Endothelial cell of umbilical vein (primary cell): ENCODE data around the gene METTL9. TPM values are rescaled to one million over a fixed set of nuclear protein-coding genes. Genes with fewer than 3 reads are reported as not detected.

Experiments
- BruUV-seq: library from RNA; stranded (reverse); fragments of 400-500 nt; replicated peaks from 2 replicates; lab custom pipeline; 2021; lab: Mats Ljungman, UMichigan
- CTCF ChIA-PET: fragments of 300-600, 350-600 bp; sonication (Branson Sonifier 250); formaldehyde crosslinking; loops from one replicate; lab custom pipeline; 2021; ENCODE audit warnings: antibody characterized with exemption, inconsistent platforms; lab: Charles Lee
- POLR2A ChIA-PET: fragments of 300-600, 350-600 bp; sonication (Branson Sonifier 250); formaldehyde crosslinking; loops from one replicate; lab custom pipeline; 2021; ENCODE audit warnings: antibody characterized with exemption, inconsistent platforms; lab: Charles Lee
- DNase-seq: peaks from one replicate; pipeline ENCODE4 v3.0.0-alpha.2; 2011; ENCODE audit warnings: low read depth, low spot score
- FAIRE-seq: peaks from 2 replicates; lab custom pipeline; 2011; peaks lifted over from hg19 to GRCh38; lab: Jason Lieb, UNC
- H2AFZ ChIP-seq: 2 replicates; pipeline ENCODE4 v1.6.0; 2012; ENCODE audit warnings: low read depth, low read length, control low read depth, inconsistent platforms
- H3K27ac ChIP-seq: 2 replicates; pipeline ENCODE4 v1.5.1; 2011; ENCODE audit warnings: low read depth, mild to moderate bottlenecking, control low read depth, low read length, moderate library complexity; ENCODE audit not compliant: insufficient read depth
- H3K27me3 ChIP-seq, 2 experiments: 2 replicates each; pipeline versions ENCODE4 v1.6.0 to v1.6.1; 2011; ENCODE audit warnings: low read length in 2 of 2, mixed read lengths in 1 of 2; ENCODE audit not compliant: control insufficient read depth in 2 of 2, insufficient read depth in 2 of 2
- H3K36me3 ChIP-seq, 2 experiments: 2 replicates in 1 of 2; 3 replicates in 1 of 2; pipeline ENCODE4 v1.5.1; 2011; ENCODE audit warnings: low read length in 2 of 2, mild to moderate bottlenecking in 1 of 2, moderate library complexity in 1 of 2; ENCODE audit not compliant: control insufficient read depth in 2 of 2, insufficient read depth in 2 of 2; ENCODE audit errors: extremely low read depth in 1 of 2
- H3K4me1 ChIP-seq: 3 replicates; pipeline ENCODE4 v1.5.1; 2011; ENCODE audit warnings: mild to moderate bottlenecking, low read length; ENCODE audit not compliant: control insufficient read depth, insufficient read depth; ENCODE audit errors: extremely low read depth
- H3K4me2 ChIP-seq: 2 replicates; pipeline ENCODE4 v1.6.1; 2011; ENCODE audit warnings: low read length, control low read depth, mixed read lengths; ENCODE audit not compliant: insufficient read depth
- H3K4me3 ChIP-seq, 3 experiments: fragments of 200-600 bp in 1 of 3; sonication (generic), shearing (Covaris generic) in 1 of 3; replicated peaks in 1 of 3; 2 replicates each; pipeline ENCODE4 v1.5.1; 2011 to 2016; ENCODE audit warnings: control low read depth in 3 of 3, low read length in 3 of 3, mild to moderate bottlenecking in 2 of 3, inconsistent platforms in 1 of 3, low read depth in 1 of 3, moderate library complexity in 1 of 3; ENCODE audit not compliant: insufficient read depth in 1 of 3
- H3K79me2 ChIP-seq: 2 replicates; pipeline ENCODE4 v1.6.0; 2012; ENCODE audit warnings: low read length, inconsistent platforms; ENCODE audit not compliant: control insufficient read depth, insufficient read depth
- H3K9ac ChIP-seq: replicated peaks from 2 replicates; pipeline ENCODE3; 2011; ENCODE audit warnings: low read length, control low read depth; ENCODE audit not compliant: insufficient read depth; ENCODE audit errors: extremely low read depth
- H3K9me1 ChIP-seq: replicated peaks from 3 replicates; pipeline ENCODE4 v1.6.0; 2011; ENCODE audit warnings: mild to moderate bottlenecking, low read length; ENCODE audit not compliant: control insufficient read depth, insufficient read depth; ENCODE audit errors: extremely low read depth
- H3K9me3 ChIP-seq: replicated peaks from 2 replicates; pipeline ENCODE4 v1.5.1; 2012; ENCODE audit warnings: low read length, inconsistent platforms; ENCODE audit not compliant: control insufficient read depth, insufficient read depth
- H4K20me1 ChIP-seq: replicated peaks from 2 replicates; pipeline ENCODE3; 2011; ENCODE audit warnings: mild to moderate bottlenecking, low read length; ENCODE audit not compliant: control insufficient read depth, insufficient read depth; ENCODE audit errors: extremely low read depth
- EZH2 ChIP-seq: IDR thresholded peaks from 2 replicates; pipeline ENCODE4 v1.6.1; 2012; ENCODE audit warnings: borderline replicate concordance, low read depth, mild to moderate bottlenecking, moderate library complexity, low read length, inconsistent platforms; ENCODE audit not compliant: severe bottlenecking
- FOS ChIP-seq: IDR thresholded peaks from 2 replicates; pipeline ENCODE4 v1.6.1; 2011; ENCODE audit warnings: mild to moderate bottlenecking, low read length, moderate library complexity, borderline replicate concordance; ENCODE audit not compliant: insufficient read depth
- GATA2 ChIP-seq: IDR thresholded peaks from 2 replicates; pipeline ENCODE4 v1.7.0; 2011; ENCODE audit warnings: low read depth, mild to moderate bottlenecking, moderate library complexity, mixed read lengths, low read length; ENCODE audit not compliant: insufficient read length, insufficient read depth
- JUN ChIP-seq: IDR thresholded peaks from 2 replicates; pipeline ENCODE4 v1.6.1; 2011; ENCODE audit warnings: borderline replicate concordance, low read depth; ENCODE audit not compliant: insufficient read length, insufficient read depth
- MAX ChIP-seq: IDR thresholded peaks from 2 replicates; pipeline ENCODE4 v1.6.1; 2011; ENCODE audit not compliant: insufficient read depth, insufficient read length
- MYC ChIP-seq: IDR thresholded peaks from one replicate; pipeline ENCODE4 v1.6.1; 2011; ENCODE audit warnings: mild to moderate bottlenecking, low read depth, low read length
- POLR2A ChIP-seq: IDR thresholded peaks from 2 replicates; pipeline ENCODE4 v1.6.1; 2012; ENCODE audit warnings: low read depth, mild to moderate bottlenecking, control low read depth, low read length
- POLR2AphosphoS5 ChIP-seq: IDR thresholded peaks from 2 replicates; pipeline ENCODE4 v1.6.1; 2012; ENCODE audit warnings: low read depth, mild to moderate bottlenecking, control low read depth, low read length, moderate library complexity; ENCODE audit not compliant: insufficient read depth
- dilution Hi-C: fragments of 300-500 bp; cut with MboI; formaldehyde crosslinking; loops from one replicate; pipeline ENCODE4 v1.15.0; 2019; ENCODE audit warnings: low sequenced_read_pairs; ENCODE audit not compliant: extremely low pct_ligation_motif_present
- intact Hi-C: fragments of 100-400 bp; cut with micrococcal nuclease; formaldehyde crosslinking; loops from one replicate; pipeline ENCODE4 v1.10.0; 2022
- polyA plus RNA-seq, 4 experiments: library from polyadenylated mRNA; depleted of rRNA in 3 of 4; stranded (reverse) in 3 of 4; unstranded in 1 of 4; fragments of >200 nt; gene quantifications; 2 replicates each; pipeline versions ENCODE4 v1.2.1 to v1.2.3, GENCODE V29; 2011 to 2012; ENCODE audit warnings: missing spikeins in 1 of 4
- total RNA-seq: library from RNA; stranded (reverse); gene quantifications from 2 replicates; pipeline ENCODE4 v1.2.3, GENCODE V29; 2021
- TF ChIP-seq, protein P1 (sequence below), 2 donors: IDR thresholded peaks; 1 replicate in 1 of 2; 2 replicates in 1 of 2; pipeline ENCODE4 v1.5.1; 2011; ENCODE audit warnings: low read length in 2 of 2, mild to moderate bottlenecking in 2 of 2, moderate library complexity in 2 of 2, control low read depth in 1 of 2, inconsistent platforms in 1 of 2, low read depth in 1 of 2; ENCODE audit not compliant: insufficient read depth in 1 of 2; ENCODE audit errors: extremely low read depth in 1 of 2

Gene METTL9
- total and polyA plus RNA-seq, 2 donors (not counting 3 experiments of a cell fraction or from before 2014, with no cell fraction given): 53.8 to 121 TPM

DNA sequence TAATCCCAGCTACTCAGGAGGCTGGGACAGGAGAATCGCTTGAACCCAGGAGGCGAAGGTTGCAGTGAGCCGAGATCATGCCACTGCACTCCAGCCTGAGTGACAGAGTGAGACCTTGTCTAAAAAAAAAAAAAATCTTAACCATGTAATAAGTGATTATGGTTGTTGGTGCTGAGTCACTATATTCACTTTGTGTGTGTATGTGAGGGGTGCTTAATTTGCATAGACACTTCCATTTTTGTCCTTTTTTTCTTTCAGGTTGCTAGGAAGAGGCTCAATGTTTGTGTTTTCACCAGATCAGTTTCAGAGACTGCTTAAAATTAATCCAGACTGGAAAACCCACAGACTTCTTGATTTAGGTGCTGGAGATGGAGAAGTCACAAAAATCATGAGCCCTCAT, 18.2 kb downstream of the METTL9 start:
- H3K4me3 ChIP-seq: no peak overlapping the region
- FAIRE-seq (no peak), DNase-seq (no peak)
- peaks cover 45% of the 10 kb centered on the region for H3K79me2 ChIP-seq
- no peak overlapping the region for H3K9ac ChIP-seq
- dilution Hi-C loops: no loop called here
- H2AFZ ChIP-seq: no peak overlapping the region
- no peaks in the 10 kb centered on the region for H3K27me3 ChIP-seq
- H3K4me1 ChIP-seq: no peaks in the 10 kb centered on the region
- H3K9me3 ChIP-seq: no peaks in the 10 kb centered on the region
- H4K20me1 ChIP-seq: no peaks in the 10 kb centered on the region
- CTCF ChIA-PET: no interaction called here
- BruUV-seq: no TSS peak
- POLR2A ChIA-PET: no interaction called here
- H3K9me1 ChIP-seq: no peaks in the 10 kb centered on the region
- H3K4me2 ChIP-seq: no peak overlapping the region
- TF ChIP-seq POLR2A: no peak
- no peak for TF ChIP-seq MAX
- no peak for TF ChIP-seq FOS
- no peak for TF ChIP-seq MYC
- no peak overlapping the region for H3K27ac ChIP-seq
- intact Hi-C loops: no loop called here
- H3K36me3 ChIP-seq: peaks cover 0 to 3% of the 10 kb centered on the region in 2 experiments

- no TSS peak for BruUV-seq
- Histone ChIP-seq H3K36me3 (peaks cover 0 to 3% of the 10 kb centered on the region in 2 experiments), H2AFZ (no peak overlapping the region), H3K9me1 (no peaks in the 10 kb centered on the region), H3K27me3 (no peaks in the 10 kb centered on the region), H3K79me2 (peaks cover 39% of the 10 kb centered on the region), H3K4me2 (no peak overlapping the region), H3K4me1 (no peaks in the 10 kb centered on the region), H3K27ac (no peak overlapping the region), H4K20me1 (no peaks in the 10 kb centered on the region), H3K9ac (no peak overlapping the region), H3K4me3 (no peak overlapping the region), H3K9me3 (no peaks in the 10 kb centered on the region)
- DNase-seq (no peak), FAIRE-seq (no peak)
- TF ChIP-seq EZH2: no peak
- TF ChIP-seq JUN: no peak
- TF ChIP-seq, protein P1, sequence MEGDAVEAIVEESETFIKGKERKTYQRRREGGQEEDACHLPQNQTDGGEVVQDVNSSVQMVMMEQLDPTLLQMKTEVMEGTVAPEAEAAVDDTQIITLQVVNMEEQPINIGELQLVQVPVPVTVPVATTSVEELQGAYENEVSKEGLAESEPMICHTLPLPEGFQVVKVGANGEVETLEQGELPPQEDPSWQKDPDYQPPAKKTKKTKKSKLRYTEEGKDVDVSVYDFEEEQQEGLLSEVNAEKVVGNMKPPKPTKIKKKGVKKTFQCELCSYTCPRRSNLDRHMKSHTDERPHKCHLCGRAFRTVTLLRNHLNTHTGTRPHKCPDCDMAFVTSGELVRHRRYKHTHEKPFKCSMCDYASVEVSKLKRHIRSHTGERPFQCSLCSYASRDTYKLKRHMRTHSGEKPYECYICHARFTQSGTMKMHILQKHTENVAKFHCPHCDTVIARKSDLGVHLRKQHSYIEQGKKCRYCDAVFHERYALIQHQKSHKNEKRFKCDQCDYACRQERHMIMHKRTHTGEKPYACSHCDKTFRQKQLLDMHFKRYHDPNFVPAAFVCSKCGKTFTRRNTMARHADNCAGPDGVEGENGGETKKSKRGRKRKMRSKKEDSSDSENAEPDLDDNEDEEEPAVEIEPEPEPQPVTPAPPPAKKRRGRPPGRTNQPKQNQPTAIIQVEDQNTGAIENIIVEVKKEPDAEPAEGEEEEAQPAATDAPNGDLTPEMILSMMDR (IDR thresholded peaks at IDR 0.05; ENCODE audit: extremely low read depth in 1 of 2, insufficient read depth in 1 of 2, low read depth in 1 of 2, low read length in 2 of 2): no peak
- TF ChIP-seq POLR2AphosphoS5: no peak
- TF ChIP-seq MYC: no peak
- no peak for TF ChIP-seq FOS
- TF ChIP-seq GATA2: no peak
- no peak for TF ChIP-seq POLR2A
- TF ChIP-seq MAX: no peak
- dilution Hi-C loops (no loop called here), intact Hi-C loops (no loop called here)
- CTCF ChIA-PET: no interaction called here
- POLR2A ChIA-PET: no interaction called here
These were observed 18.9 kb downstream of the METTL9 start for GRCh38 chr16:21618281-21618680.
